Putamen (tissue), 1 donor: ENCODE measurements around the gene PARVB.

Experiments used
- DNase-seq: peaks from one replicate; pipeline ENCODE4 v3.0.0-alpha.2; 2016; ENCODE audit warnings: low spot score

PARVB gene

DNA sequence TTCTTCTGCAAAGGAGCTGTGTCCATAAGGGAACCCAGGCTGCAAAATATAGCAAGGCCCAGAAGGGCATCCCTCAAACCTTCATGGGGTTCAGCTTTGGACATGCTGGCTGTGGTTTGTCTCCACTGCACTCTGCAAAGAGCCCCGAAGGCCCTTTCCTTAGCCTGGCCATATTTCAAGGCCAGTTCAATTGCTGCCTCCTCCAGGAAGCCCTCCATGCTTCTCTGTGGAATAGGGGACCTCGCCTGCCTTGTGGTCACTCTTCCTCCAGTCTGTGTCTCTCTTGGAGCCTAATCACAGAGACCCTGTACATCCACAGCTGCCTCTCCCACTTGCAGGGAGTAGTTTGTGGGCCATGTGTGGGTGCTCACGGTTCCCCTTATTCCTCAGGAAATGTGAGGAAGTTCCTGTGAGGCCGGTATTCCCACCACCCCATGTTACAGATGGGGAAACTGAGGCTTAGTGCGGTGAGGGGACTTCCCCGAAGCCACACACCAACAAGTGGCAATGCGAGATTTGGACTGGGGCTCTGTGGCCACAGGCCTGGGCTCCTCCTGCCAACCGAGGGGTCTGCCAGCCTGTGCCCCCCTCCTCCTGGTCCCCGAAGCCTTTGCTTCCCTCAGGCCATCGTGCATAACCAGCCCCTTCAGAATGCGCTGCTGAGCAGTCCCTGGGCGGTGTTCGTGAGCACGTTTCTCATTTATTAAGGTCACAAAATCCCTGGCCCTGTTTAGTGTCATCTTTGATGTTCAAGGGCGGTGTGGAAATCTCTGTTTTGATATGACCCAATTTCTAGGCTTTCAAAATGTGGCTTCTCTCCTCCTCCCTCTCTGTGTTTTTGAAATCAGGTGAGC lies 65.8 kb downstream of the PARVB start:
- no peak for DNase-seq

DNA sequence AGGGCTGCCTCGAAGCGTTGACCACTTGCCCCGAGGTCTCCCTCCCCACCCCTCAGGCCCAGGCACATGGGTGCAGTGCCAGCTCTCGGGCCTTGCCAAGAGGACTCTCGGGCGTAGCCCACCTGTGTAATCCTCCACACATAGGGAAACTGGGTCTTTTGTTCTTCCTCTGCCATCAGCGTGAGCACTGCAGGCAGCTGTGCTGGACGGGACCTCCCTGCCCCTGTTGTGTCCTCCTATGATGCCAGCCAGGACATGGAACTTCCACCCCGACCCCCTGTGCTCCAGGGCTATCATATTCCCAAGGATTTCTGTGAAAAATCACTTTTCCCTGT lies 66.4 kb downstream of the PARVB start:
- no peak for DNase-seq

DNA sequence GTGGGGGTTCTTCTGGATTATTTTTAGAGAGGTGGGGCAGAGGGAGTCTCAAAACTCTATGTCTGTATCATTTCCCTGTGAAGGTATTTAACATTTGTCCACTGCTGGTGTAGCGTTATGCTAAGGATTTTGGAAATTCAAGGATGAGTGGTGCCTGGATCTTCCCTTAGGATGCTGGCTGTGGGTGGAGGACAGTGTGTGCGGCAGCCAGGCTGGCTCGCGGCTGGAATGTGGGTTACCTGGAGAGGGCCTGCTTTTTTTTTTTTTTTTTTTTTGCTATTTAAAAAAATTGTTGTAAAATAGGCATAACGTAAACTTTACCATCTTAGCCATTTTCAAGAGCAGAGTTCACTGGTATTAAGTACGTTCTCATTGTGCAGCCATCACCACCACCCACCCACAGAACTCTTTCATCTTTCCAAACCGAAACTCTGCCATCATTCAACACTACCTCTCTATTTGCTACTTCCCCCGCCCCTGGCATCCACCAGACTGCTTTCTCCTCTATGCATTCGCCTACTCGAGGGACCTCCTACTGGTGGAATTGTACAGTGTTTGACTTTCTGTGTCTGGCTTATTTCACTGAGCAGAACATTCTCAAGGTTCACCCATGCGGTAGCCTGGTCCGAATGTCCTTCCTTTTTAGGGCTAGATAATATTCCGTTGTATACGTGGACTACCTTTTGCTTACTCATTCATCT lies 67.1 kb downstream of the PARVB start:
- DNase-seq, result peak; percentile 39

DNA sequence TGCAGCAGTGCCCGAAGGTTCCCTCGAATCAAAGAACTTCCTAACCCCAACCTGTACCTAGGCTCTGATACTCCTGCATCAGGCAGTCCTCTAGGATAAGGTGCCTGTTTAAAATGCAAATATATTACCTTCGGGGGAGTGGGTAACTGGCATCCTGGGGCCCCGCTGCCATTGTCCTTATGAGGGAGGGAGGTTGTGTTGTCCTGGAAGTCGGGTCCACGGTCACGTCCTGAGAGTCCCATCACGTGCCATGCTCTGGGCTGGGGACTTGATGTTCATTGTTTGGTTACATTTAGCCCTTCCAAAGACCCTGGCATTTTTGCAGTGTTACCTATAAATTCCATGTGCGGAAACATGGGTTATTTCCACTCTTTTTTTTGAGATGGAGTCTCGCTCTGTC lies 67.6 kb downstream of the PARVB start:
- DNase-seq, result no peak

DNA sequence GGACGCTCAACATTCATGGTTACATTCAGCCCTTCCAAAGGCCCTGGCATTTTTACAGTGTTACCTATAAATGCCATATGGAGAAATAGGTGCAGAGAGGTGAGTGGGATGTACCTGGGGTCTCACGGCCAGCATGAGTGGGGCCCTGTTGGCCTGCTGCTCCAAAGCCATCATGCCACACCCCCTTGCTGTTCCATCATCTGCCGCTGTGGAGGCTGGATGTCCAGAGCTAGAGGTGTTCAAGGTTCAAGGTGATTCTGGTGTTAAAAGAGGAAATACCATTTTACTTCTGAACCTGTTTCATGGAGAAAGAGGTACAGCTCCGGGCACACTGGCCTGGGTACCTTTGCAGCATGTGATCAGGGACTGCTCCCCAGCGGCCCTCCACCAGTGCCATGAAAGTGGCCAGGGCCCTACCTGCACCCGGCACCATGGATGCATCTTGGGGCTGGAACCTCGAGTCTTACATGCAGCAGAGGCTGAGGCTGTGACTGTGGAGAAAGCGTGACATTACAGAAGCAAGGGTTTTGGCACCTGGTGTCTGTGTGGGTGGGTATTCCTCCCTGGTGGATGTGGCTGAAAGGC lies 68.6 kb downstream of the PARVB start:
- no peak for DNase-seq

DNA sequence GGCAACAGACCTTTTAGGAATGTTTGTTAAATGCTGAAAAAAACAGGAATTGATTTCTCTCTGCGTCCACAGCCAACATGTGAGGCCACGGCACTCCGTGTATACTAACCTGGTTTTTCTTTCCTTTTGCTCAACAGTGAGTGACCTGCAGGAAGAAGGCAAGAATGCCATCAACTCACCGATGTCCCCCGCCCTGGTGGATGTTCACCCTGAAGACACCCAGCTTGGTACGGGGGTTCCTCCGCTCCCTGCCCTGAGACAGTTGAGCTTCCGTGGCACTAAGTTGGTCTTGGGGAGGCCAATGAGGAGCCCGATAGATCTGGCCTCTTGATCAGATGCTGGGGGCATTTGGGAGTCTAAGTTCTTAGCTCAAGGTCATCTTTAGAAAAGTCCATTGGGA lies 69.7 kb downstream of the PARVB start:
- DNase-seq, result no peak

DNA sequence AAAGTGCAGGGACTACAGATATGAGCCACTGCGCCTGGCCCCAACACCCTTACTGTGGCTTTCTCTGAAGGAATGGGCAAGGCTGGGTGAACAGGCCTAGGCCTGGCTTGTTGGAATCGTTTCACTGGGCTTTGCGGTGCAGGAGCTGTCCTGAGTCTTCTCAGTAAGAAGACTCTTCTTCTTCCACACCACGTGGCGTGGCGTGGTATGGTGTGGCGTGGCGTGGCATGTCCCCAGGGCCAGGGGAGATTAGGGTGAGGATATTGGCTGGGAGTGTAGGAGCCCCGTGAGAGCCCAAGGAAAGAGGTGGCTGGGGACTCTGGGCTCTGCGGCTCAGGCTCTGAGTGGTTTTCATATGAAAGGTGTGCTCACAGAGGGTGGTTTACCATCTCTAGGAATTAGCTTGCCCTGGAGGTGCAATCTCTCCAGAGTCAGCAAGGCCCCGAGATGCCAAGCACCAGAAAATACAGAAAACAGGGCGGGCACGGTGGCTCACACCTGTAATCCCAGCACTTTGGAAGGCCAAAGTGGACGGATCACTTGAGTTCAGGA lies 70.7 kb downstream of the PARVB start:
- no peak for DNase-seq

DNA sequence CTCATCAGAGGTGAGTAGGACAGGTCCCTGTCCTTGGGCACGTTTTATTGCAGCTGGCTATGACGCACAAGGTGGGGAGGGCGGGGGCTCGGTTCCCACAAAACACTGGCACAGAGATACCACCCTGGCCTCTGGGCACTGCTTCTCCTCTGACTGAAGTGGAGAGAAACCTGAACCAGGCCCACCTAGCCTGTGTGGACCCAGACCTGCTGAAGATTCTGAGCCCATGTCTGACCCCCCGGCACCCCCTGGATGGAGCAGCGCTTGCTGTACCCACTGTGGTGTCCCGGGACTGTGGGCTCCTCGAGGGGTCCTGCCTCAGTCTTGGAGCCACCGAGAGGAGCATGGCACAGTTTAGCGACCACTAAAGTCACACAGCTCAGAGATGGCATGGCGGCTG lies 72.6 kb downstream of the PARVB start:
- DNase-seq, result no peak

DNA sequence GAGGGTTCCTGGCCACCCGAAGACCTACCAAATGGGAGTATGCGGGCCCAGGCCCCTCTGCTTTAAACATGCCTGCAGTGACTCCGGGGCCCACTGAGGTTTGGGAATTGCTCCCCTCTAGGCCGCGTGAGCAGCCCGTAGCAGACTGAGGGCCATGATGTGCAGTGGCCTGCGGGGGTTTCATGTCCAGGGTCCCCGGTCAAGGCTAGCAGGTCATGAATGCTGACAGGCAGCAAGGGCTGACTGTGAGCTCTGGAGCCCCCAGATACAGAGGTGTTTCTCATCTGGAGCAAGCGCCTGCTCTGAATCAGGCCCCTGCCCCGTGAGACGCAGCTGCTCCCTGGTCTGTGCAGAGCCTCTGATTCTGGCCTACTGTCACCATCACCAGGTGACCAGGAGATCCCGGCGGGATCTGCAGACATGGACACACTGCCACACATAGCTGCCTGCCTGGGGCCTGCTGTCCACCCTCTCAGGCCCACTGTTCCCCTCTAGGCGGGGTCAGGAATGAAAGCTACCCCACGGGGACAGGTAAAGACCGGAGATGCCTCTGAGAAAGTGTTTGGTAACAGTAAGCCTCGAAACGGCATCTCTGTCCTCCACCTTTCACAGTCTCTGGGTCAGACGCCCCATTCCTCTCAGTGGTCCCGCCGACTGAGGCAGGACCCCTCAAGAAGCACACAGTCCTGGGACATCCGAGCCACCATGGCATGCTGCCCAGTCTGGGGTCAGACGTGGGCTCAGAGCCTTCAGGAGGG lies 73.3 kb downstream of the PARVB start:
- DNase-seq, result no peak

DNA sequence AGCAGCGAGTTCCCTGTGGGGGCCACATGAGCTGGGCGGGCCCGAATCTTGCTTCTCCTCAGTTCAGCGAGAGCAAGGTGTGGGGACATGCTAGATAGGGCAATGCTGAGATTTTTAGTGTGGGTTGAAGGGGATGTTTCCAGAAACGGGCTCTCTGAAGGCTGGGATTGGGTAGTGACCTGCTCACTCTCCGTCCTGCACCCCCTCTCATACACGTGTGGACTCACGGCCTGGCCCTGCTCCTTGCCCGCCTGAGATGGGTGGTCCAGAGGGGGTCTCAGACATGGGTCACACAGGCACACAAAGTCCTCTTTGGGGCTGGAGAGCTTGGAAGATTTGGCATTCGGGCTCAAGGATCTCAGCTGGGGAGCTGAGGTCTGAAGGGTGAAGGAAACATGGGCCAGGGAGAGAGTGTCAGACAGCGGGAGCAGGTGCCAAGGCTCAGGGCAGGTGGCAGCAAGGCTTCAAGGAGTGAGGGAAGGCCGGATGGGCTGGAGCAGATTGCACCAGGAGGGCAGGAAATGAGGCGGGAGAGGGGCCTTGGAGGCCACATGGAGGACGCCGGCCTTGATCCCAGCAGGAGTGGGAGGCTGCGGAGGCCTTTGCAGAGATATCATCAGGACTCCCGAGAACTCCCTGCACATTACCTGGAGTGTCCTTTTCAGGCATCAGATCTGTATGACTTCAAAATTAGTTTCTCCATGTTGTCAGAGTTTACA lies 74.1 kb downstream of the PARVB start:
- DNase-seq, result no peak

DNA sequence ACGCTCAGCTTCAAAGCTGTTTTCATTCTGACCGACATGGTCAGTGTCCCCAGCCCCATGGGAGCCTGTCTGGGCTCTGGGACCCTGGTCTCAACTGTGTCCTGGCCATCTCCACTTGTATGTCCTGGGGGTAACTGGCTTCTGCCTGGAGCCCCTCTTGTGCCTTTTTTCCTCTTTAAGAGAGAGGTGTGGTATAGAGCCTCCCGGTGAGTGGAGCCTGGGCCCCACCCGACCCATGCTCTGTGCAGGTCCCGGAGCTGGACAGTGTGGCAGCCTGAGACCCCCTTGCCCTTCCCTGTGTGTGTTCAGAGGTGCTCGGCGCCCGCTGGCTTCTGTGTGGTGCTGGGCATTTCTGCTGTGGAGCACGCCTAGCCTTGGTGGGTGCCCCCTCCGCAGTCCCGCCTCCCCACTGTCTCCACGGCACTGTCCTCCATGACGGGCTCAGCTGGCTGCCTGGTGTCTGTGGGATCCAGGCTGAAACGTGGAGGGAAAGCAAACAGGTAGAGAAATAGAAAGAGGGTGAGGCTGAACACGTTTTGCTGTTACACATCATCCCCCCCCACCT lies 74.9 kb downstream of the PARVB start:
- no peak for DNase-seq

DNA sequence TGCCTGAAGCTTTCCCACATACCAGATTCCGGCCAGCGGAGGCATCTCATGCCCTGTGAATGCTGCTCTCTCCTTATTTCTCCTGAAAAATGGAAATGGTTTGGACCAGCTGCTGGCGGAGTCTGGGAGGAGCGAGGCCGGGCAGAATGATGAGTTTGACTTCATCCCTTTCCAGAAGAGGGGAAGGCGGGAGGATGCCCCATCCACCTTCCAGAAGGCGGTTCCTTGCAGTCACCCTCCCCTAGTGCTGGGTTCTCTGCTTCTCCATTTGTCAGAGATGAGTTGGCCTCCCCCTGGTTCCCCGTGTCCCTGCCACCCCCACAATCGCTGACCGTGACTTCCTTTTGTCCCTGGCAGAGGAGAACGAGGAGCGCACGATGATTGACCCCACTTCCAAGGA lies 75.6 kb downstream of the PARVB start:
- DNase-seq, result no peak

DNA sequence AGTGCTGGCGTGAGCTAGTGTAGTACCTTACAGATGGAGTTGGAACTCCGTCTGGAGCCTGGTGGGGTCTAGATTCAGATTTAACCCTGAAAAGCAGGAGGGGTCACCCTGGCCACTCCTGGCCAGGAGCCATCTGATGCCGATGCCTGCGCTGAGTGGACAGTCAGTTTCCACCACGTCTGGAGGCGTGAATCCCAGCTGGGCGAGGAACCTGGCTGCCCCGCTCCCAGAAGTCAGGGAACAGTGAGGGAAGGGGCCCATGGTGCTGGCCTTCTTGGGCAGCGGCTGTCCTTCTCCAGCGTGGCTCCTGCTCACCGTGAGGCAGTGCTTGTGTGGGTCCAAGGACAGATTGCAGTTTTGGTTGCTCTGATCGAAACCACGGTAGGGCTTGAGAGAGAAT lies 76.3 kb downstream of the PARVB start:
- DNase-seq, result no peak

DNA sequence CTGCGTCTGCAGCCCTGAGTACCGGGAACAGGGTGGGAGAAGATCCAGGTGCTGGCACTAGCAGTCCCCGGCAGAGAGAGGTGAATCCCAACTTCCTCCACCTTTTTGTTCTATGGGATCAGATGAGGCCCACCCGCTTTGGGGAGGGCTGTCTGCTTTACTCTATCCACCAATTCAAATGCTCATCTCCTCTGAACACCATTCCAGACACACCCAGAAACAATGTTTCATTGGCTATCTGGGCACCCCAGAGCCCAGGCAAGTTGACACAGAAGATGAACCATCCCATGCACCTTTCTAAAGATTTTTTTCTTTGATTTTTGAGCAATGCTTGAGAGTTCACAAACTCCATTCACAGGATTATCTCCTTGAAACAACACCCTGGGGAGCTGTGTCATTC lies 78.0 kb downstream of the PARVB start:
- DNase-seq, result no peak

DNA sequence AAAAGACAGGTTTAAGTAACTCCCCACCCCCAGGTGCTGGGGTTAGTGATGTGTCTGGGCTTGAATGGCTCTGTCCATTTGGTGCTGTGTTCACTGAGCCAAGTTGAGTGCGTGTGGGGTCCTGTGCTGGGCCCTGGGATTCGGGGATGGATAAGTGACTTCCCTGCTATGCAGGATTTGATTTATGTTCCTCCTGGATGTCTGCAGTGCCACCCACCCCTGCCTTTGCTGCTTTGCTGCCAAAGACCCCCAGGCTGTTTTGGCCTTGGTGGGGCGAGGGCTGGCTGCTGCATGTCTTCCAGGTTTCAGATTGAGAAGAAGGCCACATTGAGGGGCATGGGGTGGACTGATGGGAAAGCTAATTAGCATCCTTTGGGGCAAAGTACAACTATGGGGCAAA lies 78.8 kb downstream of the PARVB start:
- no peak for DNase-seq

DNA sequence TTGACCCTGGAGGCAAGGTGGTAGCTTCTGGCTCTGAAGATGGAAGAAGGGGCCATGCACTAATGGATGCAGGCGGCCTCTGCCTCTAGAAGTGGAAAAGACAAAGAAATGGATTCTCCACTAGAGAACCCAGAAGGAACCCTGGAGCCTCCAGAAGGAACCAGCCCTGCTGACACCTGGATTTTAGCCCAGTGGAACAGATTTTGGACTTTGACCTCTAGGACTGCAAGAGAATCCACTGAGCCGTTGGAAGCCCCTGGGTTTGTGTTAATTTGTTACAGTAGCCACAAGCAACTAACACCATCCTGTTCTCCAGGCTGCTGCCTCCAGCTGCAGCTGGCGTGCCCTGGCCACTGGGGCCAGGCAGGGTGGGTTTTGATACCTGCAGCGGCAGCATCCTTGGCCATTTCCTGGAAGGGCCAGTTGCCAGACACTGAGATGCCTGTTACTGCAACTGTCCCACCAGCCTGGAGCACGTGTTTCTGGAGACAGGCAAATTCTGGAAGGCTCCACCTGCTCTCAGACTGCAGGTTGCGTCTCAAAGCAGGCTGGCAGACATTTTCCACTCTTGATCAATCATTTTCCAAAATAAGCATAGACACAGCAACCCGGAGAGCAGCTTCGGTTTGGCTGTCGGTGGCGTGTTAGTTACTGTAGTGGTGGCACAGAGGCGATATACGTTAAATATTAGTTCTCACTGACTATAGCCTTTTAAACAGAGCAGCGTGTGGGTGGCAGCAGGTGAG lies 79.8 kb downstream of the PARVB start:
- DNase-seq, result no peak

DNA sequence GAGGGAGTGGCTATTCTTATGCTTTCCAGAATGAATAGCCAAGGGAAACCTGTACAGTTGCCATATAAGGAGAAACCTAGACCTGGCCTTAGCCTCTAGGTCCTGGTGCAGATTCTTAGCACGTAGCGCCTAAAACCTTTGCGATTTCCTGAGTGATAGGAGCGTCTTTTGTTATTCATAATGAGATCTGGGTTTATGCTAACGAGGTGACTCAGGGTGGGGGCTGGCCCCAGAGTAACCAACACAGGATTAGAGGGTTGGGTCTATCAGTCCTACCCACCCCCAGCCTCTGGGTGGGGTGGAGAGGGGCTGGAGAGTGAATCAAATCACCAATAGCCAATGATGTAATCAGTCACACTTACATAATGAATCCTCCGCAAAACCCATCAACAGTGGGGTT lies 83.2 kb downstream of the PARVB start:
- no peak for DNase-seq

DNA sequence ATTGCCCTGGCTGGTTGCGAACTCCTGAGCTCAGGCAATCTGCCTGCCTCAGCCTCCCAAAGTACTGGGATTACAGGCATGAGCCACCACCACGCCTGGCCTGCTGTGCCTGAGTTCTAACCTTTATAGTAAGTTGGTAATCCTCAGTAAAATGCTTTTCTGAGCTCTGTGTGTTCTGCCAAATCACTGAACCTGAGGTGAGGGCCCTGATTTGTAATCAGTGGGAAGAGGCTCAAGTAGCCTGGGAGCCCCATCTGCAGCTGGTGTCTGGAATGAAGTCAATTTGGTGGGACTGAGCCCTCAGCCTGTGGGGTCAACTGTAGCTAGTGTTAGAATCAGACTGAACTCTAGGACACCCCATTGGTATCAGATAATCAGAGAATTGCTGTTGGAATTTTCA lies 84.0 kb downstream of the PARVB start:
- no peak for DNase-seq

DNA sequence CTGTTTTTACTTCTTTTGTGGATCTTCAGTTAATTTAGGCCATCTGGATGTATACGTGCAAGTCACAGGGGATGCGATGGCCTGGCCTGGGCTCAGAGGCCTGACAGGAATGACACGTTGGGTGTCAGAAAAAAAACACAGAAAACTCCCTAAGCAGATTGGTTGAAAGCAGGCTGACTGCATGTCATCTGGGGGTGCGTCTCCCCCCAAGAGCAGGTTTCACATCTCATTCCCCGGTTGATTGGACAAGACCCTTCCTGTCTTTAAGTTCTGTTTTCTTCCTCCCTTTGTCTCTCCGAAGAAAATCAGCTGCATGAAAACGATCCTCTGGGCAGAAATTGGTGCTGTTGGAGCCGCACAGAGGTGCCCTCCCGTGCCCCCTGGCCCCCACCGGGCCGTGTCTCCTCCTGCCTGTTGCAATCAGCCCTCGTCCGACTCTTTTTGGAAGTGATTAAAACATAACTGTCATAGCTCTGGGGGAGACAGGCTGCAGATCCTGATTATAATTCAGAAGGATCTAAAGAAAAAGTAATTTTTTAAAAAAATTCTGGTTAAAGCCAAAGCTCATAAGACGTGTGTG lies 84.8 kb downstream of the PARVB start:
- no peak for DNase-seq

DNA sequence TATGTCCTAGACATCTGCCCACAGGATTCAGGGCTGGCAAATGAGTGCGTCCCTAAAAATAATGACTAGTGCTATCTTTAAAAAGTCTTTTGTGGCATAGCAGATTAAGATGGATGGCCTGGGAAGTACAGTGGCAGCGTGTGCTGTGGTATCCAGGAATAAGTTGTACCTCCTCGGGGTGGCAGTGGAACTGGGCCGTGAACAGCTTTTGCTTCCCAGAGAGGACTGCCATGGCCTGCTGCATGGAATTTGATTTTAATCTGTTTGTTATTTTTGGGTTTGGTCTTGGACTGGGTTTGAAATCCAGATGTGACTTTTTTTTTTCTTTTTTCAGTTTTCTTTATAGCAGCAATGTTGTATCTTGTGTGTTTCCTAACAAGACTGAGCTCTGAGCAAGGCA lies 85.3 kb downstream of the PARVB start:
- no peak for DNase-seq
